DND-41 (cell line): Measurements from ENCODE around the gene PLAC8.

ENCODE experiments used
- CTCF ChIP-seq: IDR thresholded peaks from 2 replicates; pipeline ENCODE4 v1.5.1; 2012; ENCODE audit warnings: borderline replicate concordance, low read length, moderate library complexity, mild to moderate bottlenecking; ENCODE audit not compliant: poor library complexity, severe bottlenecking; ENCODE audit errors: extremely low read depth
- EZH2 ChIP-seq: IDR thresholded peaks from 3 replicates; pipeline ENCODE4 v1.6.1; 2012; ENCODE audit warnings: borderline replicate concordance, low read depth, mild to moderate bottlenecking, moderate library complexity, low read length, inconsistent platforms; ENCODE audit not compliant: severe bottlenecking

- TF ChIP-seq CTCF (no peak), EZH2 (no peak)
Observed at GRCh38 chr4:83067058-83067639, 47.4 kb downstream of the PLAC8 start.
